Measurements from ENCODE around the gene PKDCC.

Gene PKDCC

GRCh38 chr2:42047488-42048298 is at the start of gene PKDCC:
PKDCC (plus strand) TSS chr2:42048021; CDS start chr2:42048200, 179 bp downstream.
- no peak for TF ChIP-seq CTCF (IDR thresholded peaks at IDR 0.05; ENCODE audit: extremely low read depth, missing control alignments)
- DNase-seq (ENCODE audit: low spot score), result peak; percentile 87

- no peak for DNase-seq (ENCODE audit: low spot score)
- no peak for TF ChIP-seq CTCF (IDR thresholded peaks at IDR 0.05; ENCODE audit: extremely low read depth, missing control alignments)
Observed at GRCh38 chr2:41998186-41999127, 49.4 kb upstream of the PKDCC start.

GRCh38 chr2:41999128-41999480 is 48.7 kb upstream of the PKDCC start:
- no peak for DNase-seq (ENCODE audit: low spot score)
- TF ChIP-seq CTCF (IDR thresholded peaks at IDR 0.05; ENCODE audit: extremely low read depth, missing control alignments), result no peak

- DNase-seq (ENCODE audit: low spot score), result no peak
Observed at GRCh38 chr2:41999592-42000281, 48.1 kb upstream of the PKDCC start.

GRCh38 chr2:42001711-42002201 is 46.1 kb upstream of the PKDCC start:
- TF ChIP-seq CTCF (IDR thresholded peaks at IDR 0.05; ENCODE audit: extremely low read depth, missing control alignments), result no peak
- DNase-seq (ENCODE audit: low spot score), result no peak

More at GRCh38 chr2:41999592-42000281, 48.1 kb upstream of the PKDCC start:
- no peak for TF ChIP-seq CTCF (IDR thresholded peaks at IDR 0.05; ENCODE audit: extremely low read depth, missing control alignments)

- DNase-seq (ENCODE audit: low spot score), result no peak
- TF ChIP-seq CTCF (IDR thresholded peaks at IDR 0.05; ENCODE audit: extremely low read depth, missing control alignments), result no peak
Observed at GRCh38 chr2:42007551-42007950, 40.3 kb upstream of the PKDCC start.

Measured in GM20000 (cell line).